ENCODE measurements around the gene F8.
A peak's percentile ranks its signal among the peaks of the same experiment; 100 is the strongest.

F8 gene

GRCh38 chrX:154793084-154793795, 229.3 kb downstream of the F8 start:
- TF ChIP-seq, protein P1, sequence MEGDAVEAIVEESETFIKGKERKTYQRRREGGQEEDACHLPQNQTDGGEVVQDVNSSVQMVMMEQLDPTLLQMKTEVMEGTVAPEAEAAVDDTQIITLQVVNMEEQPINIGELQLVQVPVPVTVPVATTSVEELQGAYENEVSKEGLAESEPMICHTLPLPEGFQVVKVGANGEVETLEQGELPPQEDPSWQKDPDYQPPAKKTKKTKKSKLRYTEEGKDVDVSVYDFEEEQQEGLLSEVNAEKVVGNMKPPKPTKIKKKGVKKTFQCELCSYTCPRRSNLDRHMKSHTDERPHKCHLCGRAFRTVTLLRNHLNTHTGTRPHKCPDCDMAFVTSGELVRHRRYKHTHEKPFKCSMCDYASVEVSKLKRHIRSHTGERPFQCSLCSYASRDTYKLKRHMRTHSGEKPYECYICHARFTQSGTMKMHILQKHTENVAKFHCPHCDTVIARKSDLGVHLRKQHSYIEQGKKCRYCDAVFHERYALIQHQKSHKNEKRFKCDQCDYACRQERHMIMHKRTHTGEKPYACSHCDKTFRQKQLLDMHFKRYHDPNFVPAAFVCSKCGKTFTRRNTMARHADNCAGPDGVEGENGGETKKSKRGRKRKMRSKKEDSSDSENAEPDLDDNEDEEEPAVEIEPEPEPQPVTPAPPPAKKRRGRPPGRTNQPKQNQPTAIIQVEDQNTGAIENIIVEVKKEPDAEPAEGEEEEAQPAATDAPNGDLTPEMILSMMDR (IDR thresholded peaks at IDR 0.05; ENCODE audit: control insufficient read depth, extremely low read depth, insufficient read depth): no peak
- no peak overlapping the region for H3K4me3 ChIP-seq (ENCODE audit: low read depth, low read length)
- DNase-seq (ENCODE audit: low read depth): peak; percentile 46

DNA sequence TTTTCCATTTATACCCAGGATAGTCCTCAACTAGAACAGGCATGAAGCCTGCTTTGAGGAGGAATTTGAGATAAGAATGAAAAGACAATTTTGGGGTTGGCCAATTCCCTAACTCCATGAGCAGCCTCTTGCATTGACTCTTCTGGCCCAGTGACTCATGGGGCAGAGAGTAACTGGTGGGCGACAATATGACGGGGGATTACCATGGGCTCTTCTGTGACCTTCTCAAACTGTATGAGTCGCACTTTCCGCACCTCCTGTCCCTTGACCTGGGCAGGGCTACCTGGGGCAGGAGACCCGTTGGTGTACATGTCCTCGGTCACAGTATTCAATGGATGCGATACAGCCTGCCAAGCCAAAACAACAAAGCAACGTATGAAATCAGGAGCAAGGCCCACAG, 230.6 kb downstream of the F8 start:
- TF ChIP-seq, protein P1 (IDR thresholded peaks at IDR 0.05; ENCODE audit: control insufficient read depth, extremely low read depth, insufficient read depth): no peak
- no peak for DNase-seq (ENCODE audit: low read depth)
- no peak overlapping the region for H3K4me3 ChIP-seq (ENCODE audit: low read depth, low read length)

- DNase-seq (ENCODE audit: low read depth): no peak
- no peak overlapping the region for H3K4me3 ChIP-seq (ENCODE audit: low read depth, low read length)
- TF ChIP-seq, protein P1 (IDR thresholded peaks at IDR 0.05; ENCODE audit: control insufficient read depth, extremely low read depth, insufficient read depth): no peak
Measured at GRCh38 chrX:154791467-154791866, 231.1 kb downstream of the F8 start.

Measured in LNCaP clone FGC (cell line).